K562 (cell line): ENCODE data around the gene KIF6. TPM values are rescaled to one million over a fixed set of nuclear protein-coding genes. Genes with fewer than 3 reads are reported as not detected.

Experiments
- ATAC-seq: fragments of 200-7000 bp; cut with Tn5 transposase; 3 replicates; pipeline ENCODE4 v1.9.1; 2020; ENCODE audit warnings: moderate library complexity
- BruUV-seq: library from RNA; stranded (reverse); fragments of 400-500 nt; replicated peaks from 2 replicates; lab custom pipeline; 2021; lab: Mats Ljungman, UMichigan
- CTCF ChIA-PET: fragments of 300-600 bp; formaldehyde crosslinking; extraction: SDS; loops from one replicate; lab custom pipeline; 2021; ENCODE audit warnings: low intra/inter-chr PET ratio; lab: Yijun Ruan, JAX
- POLR2A ChIA-PET: fragments of 300-600, 350-650 bp; sonication (Branson Sonifier 250); formaldehyde crosslinking; extraction: SDS; loops from one replicate; lab custom pipeline; 2021; ENCODE audit warnings: antibody characterized with exemption, inconsistent platforms; lab: Yijun Ruan, JAX
- DNase-seq, 4 experiments: peaks; one replicate each; pipeline versions ENCODE4 v3.0.0 to v3.0.0-alpha.2; 2011 to 2018; ENCODE audit warnings: low spot score in 3 of 4, mixed read lengths in 3 of 4; ENCODE audit errors: extremely low read depth in 1 of 4
- FAIRE-seq: peaks from 2 replicates; lab custom pipeline; 2011; peaks lifted over from hg19 to GRCh38; lab: Jason Lieb, UNC
- H2AFZ ChIP-seq: 2 replicates; pipeline ENCODE4 v1.6.0; 2011; ENCODE audit warnings: low read depth, low read length, control low read depth, inconsistent platforms
- H3K27ac ChIP-seq: fragments of 200-600 bp; 3 replicates; pipeline ENCODE4 v1.8.0; 2011; ENCODE audit warnings: low read depth, mild to moderate bottlenecking, control low read depth, inconsistent platforms, low read length, moderate library complexity, mixed read lengths; ENCODE audit errors: extremely low read depth
- H3K27me3 ChIP-seq, 2 experiments: fragments of 300-600 bp in 1 of 2; 2 replicates in 1 of 2; 3 replicates in 1 of 2; pipeline versions ENCODE4 v1.6.0 to v1.8.0; 2011; ENCODE audit warnings: inconsistent platforms in 2 of 2, low read length in 2 of 2, mild to moderate bottlenecking in 1 of 2, mixed read lengths in 1 of 2, moderate library complexity in 1 of 2; ENCODE audit not compliant: control insufficient read depth in 2 of 2, insufficient read depth in 2 of 2
- H3K36me3 ChIP-seq: fragments of 300-600 bp; 3 replicates; pipeline ENCODE4 v1.8.0; 2011; ENCODE audit warnings: mild to moderate bottlenecking, low read length, inconsistent platforms; ENCODE audit not compliant: control insufficient read depth, insufficient read depth
- H3K4me1 ChIP-seq, 2 experiments: fragments of 200-600 bp in 1 of 2; replicated peaks in 1 of 2; 2 replicates in 1 of 2; 3 replicates in 1 of 2; pipeline versions ENCODE4 v1.5.1 to v1.8.0; 2011; ENCODE audit warnings: inconsistent platforms in 2 of 2, low read length in 2 of 2, mild to moderate bottlenecking in 1 of 2, mixed read lengths in 1 of 2, moderate library complexity in 1 of 2; ENCODE audit not compliant: control insufficient read depth in 2 of 2, insufficient read depth in 2 of 2
- H3K4me2 ChIP-seq: 2 replicates; pipeline ENCODE4 v1.6.1; 2011; ENCODE audit warnings: low read length, control low read depth, inconsistent platforms, mixed read lengths; ENCODE audit not compliant: insufficient read depth
- H3K4me3 ChIP-seq: fragments of 200-600 bp; sonication (generic), shearing (Covaris generic); 2 replicates; pipeline ENCODE4 v1.5.1; 2016; ENCODE audit warnings: control low read depth, inconsistent platforms
- H3K79me2 ChIP-seq: fragments of 200-600 bp; 3 replicates; pipeline ENCODE4 v1.8.0; 2011; ENCODE audit warnings: low read length, inconsistent platforms; ENCODE audit not compliant: control insufficient read depth, insufficient read depth
- H3K9ac ChIP-seq, 2 experiments: 2 replicates each; pipeline versions ENCODE4 v1.6.0 to v1.6.1; 2011; ENCODE audit warnings: low read depth in 2 of 2, low read length in 2 of 2, control low read depth in 1 of 2, inconsistent platforms in 1 of 2, mild to moderate bottlenecking in 1 of 2, mixed read lengths in 1 of 2; ENCODE audit not compliant: insufficient read depth in 1 of 2
- H3K9me1 ChIP-seq: one replicate; pipeline ENCODE4 v1.6.0; 2011; ENCODE audit warnings: inconsistent platforms, mild to moderate bottlenecking, low read length, moderate library complexity; ENCODE audit not compliant: control insufficient read depth, insufficient read depth
- H3K9me3 ChIP-seq: replicated peaks from 2 replicates; pipeline ENCODE4 v1.5.1; 2011; ENCODE audit warnings: low read depth, low read length, inconsistent platforms; ENCODE audit not compliant: control insufficient read depth, insufficient read depth
- H4K20me1 ChIP-seq: replicated peaks from 2 replicates; pipeline ENCODE4 v1.6.1; 2011; ENCODE audit warnings: low read length, inconsistent platforms, mixed read lengths; ENCODE audit not compliant: control insufficient read depth, insufficient read depth
- CBX8 ChIP-seq: fragments of 200-600 bp; sonication (generic); IDR thresholded peaks from 2 replicates; pipeline ENCODE4 v1.6.1; 2012; ENCODE audit warnings: borderline replicate concordance, mixed run types, low read depth, mild to moderate bottlenecking, moderate library complexity, mixed read lengths, low read length, control low read depth, inconsistent platforms; ENCODE audit not compliant: poor library complexity, severe bottlenecking; ENCODE audit errors: extremely low read depth
- WGBS: fragments of 100-300 bp; shearing (Covaris generic); methylation state at CpG from one replicate; pipeline ENCODE4 v1.1.6; 2016; ENCODE audit warnings: low coverage, mixed read lengths; ENCODE audit not compliant: insufficient coverage; ENCODE audit errors: missing lambda C conversion rate; 5-methylcytosine and 5-hydroxymethylcytosine counted together
- in situ Hi-C: fragments of 300-500 bp; cut with MboI; formaldehyde crosslinking; loops from 4 replicates; pipeline ENCODE4 v1.15.0; 2018; ENCODE audit warnings: inconsistent platforms, mixed read lengths
- intact Hi-C: fragments of 100-400 bp; cut with micrococcal nuclease; formaldehyde crosslinking; loops from 2 replicates; pipeline ENCODE4 v1.14.2; 2022
- polyA plus RNA-seq, 8 experiments: library from polyadenylated mRNA; depleted of rRNA in 4 of 8; stranded (reverse) in 5 of 8; unstranded in 3 of 8; fragments of >200 nt; fragmentation: Nextera tagmentation in 2 of 8; fragmentation: Illumina TruSeq in 1 of 8; extraction: Ambion mirVana in 2 of 8; extraction: Trizol in 1 of 8; gene quantifications; 2 replicates each; pipeline versions ENCODE4 v1.2.1 to v1.2.3, GENCODE V29; 2011 to 2014; ENCODE audit warnings: inconsistent platforms in 1 of 8, missing spikeins in 1 of 8
- total RNA-seq, 7 experiments: library from RNA; depleted of rRNA in 6 of 7; stranded (reverse); fragments of >200 nt in 6 of 7; fragmentation: Illumina TruSeq in 2 of 7; extraction: Trizol in 2 of 7; gene quantifications; 2 replicates each; pipeline versions ENCODE4 v1.2.1 to v1.2.3, GENCODE V29; 2011 to 2021; ENCODE audit warnings: low replicate concordance in 1 of 7
- TF ChIP-seq, protein P1 (sequence below), 3 experiments: IDR thresholded peaks in 2 of 3; conservative IDR thresholded peaks in 1 of 3; 2 replicates each; pipeline ENCODE4 v1.5.1; 2011 to 2012; ENCODE audit warnings: low read length in 3 of 3, mild to moderate bottlenecking in 3 of 3, control low read depth in 2 of 3, improper control_type of control experiment in 1 of 3, inconsistent platforms in 1 of 3, low read depth in 1 of 3, mixed read lengths in 1 of 3, moderate library complexity in 1 of 3; ENCODE audit not compliant: insufficient read depth in 2 of 3

The KIF6 gene
- total and polyA plus RNA-seq, 9 of the 15 experiments (the other 6 are each of a cell fraction or from before 2014, with no cell fraction given): not detected

DNA sequence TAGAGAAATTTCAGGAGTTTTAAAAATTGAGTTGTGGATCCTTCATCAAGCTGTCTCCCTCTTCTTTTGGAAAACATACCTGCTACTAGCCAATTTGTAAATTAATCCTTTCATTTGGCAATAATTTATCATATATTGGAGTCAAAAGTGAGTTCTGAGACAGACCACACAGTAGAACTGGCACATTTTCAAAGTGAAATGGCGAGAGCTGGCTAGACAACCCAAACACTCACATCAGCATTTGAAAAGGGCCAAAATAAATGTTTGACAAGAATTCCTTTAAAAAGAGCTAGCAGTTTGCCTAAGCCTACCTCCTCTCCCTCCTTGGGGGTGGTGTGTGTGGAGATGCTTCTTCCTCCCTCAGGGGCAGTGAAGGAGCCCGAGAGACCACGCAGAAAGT is 354.8 kb downstream of the KIF6 start:
- FAIRE-seq (no peak), DNase-seq (no peak), ATAC-seq (no peak)
- Histone ChIP-seq H3K36me3 (no peaks in the 10 kb centered on the region), H3K79me2 (no peaks in the 10 kb centered on the region), H2AFZ (no peak overlapping the region), H3K9ac (no peak overlapping the region), H3K27ac (no peak overlapping the region), H3K9me1 (no peaks in the 10 kb centered on the region), H3K4me2 (no peak overlapping the region), H3K9me3 (no peaks in the 10 kb centered on the region), H3K27me3 (peaks cover 3 to 36% of the 10 kb centered on the region in 2 experiments; a peak in 4 of 5 replicates), H3K4me3 (no peak overlapping the region), H4K20me1 (peaks cover 3% of the 10 kb centered on the region; the same call in 1 of the 2 replicates), H3K4me1 (no peaks in the 10 kb centered on the region)
- TF ChIP-seq CBX8: no peak
- TF ChIP-seq, protein P1, sequence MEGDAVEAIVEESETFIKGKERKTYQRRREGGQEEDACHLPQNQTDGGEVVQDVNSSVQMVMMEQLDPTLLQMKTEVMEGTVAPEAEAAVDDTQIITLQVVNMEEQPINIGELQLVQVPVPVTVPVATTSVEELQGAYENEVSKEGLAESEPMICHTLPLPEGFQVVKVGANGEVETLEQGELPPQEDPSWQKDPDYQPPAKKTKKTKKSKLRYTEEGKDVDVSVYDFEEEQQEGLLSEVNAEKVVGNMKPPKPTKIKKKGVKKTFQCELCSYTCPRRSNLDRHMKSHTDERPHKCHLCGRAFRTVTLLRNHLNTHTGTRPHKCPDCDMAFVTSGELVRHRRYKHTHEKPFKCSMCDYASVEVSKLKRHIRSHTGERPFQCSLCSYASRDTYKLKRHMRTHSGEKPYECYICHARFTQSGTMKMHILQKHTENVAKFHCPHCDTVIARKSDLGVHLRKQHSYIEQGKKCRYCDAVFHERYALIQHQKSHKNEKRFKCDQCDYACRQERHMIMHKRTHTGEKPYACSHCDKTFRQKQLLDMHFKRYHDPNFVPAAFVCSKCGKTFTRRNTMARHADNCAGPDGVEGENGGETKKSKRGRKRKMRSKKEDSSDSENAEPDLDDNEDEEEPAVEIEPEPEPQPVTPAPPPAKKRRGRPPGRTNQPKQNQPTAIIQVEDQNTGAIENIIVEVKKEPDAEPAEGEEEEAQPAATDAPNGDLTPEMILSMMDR (IDR thresholded peaks at IDR 0.05 in 2 of 3, conservative IDR thresholded peaks at IDR 0.05 in 1 of 3; ENCODE audit: insufficient read depth in 2 of 3, low read depth in 1 of 3, low read length in 3 of 3): 0 out of 6 replicates have a peak, but pooled peaks of 1 of the 3 experiments have one; percentile 3
- CTCF ChIA-PET: no interaction called here
- WGBS: 3% methylated on average over 3 of the region's 3 CpGs
- intact Hi-C loops: no loop called here
- no TSS peak for BruUV-seq
- POLR2A ChIA-PET: interaction anchor here (1.1 kb wide), 1 partner anchor 137 kb away, joined by 3 read pairs; no protein-coding TSS in a partner anchor
- in situ Hi-C loops: loop anchor here (25.0 kb wide), 3 partner anchors 942 to 1667 kb away; partner anchors contain the start of genes TSPO2 and UNC5CL
